Measurements from ENCODE around the gene PEMT.

DNA sequence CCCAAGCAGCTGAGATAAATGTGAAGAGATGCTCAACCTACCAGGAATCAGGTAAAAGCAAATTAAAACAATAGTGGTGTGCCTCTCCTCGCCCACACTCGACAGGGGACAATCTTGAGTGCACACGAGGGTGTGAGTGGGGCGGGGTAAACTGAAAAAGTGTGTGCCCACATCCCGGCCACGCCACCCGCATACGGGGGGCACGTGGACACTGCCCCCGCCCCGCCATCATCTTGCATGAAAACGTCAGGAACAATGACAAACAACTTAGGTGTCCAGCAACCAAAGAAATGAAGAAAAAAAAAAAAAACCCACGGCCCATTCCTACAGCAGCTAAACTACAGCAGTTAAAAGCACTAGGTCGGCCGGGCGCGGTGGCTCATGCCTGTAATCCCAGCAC, 14.1 kb downstream of the PEMT start:
- TF ChIP-seq, protein P1, sequence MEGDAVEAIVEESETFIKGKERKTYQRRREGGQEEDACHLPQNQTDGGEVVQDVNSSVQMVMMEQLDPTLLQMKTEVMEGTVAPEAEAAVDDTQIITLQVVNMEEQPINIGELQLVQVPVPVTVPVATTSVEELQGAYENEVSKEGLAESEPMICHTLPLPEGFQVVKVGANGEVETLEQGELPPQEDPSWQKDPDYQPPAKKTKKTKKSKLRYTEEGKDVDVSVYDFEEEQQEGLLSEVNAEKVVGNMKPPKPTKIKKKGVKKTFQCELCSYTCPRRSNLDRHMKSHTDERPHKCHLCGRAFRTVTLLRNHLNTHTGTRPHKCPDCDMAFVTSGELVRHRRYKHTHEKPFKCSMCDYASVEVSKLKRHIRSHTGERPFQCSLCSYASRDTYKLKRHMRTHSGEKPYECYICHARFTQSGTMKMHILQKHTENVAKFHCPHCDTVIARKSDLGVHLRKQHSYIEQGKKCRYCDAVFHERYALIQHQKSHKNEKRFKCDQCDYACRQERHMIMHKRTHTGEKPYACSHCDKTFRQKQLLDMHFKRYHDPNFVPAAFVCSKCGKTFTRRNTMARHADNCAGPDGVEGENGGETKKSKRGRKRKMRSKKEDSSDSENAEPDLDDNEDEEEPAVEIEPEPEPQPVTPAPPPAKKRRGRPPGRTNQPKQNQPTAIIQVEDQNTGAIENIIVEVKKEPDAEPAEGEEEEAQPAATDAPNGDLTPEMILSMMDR (IDR thresholded peaks at IDR 0.05): no peak
- no peak for TF ChIP-seq POLR2A (IDR thresholded peaks at IDR 0.05)

Measured in adrenal gland (tissue), 5 donors.